Muscle of arm (tissue), 12 donors: ENCODE data around the gene IRF2BP2. TPM values are rescaled to one million over a fixed set of nuclear protein-coding genes. Genes with fewer than 3 reads are reported as not detected.

Experiments used
- DNase-seq: peaks from one replicate; pipeline ENCODE4 v3.0.0-alpha.2; 2013
- polyA plus RNA-seq, 12 donors: library from polyadenylated mRNA; unstranded; fragments of 120-200 nt; gene quantifications; one replicate each; pipeline ENCODE4 v1.2.1, GENCODE V29; 2013; ENCODE audit not compliant: insufficient read length in 12 of 12

IRF2BP2 gene
- polyA plus RNA-seq, 12 donors = 59.4 to 182 (median 70.1) TPM

DNA sequence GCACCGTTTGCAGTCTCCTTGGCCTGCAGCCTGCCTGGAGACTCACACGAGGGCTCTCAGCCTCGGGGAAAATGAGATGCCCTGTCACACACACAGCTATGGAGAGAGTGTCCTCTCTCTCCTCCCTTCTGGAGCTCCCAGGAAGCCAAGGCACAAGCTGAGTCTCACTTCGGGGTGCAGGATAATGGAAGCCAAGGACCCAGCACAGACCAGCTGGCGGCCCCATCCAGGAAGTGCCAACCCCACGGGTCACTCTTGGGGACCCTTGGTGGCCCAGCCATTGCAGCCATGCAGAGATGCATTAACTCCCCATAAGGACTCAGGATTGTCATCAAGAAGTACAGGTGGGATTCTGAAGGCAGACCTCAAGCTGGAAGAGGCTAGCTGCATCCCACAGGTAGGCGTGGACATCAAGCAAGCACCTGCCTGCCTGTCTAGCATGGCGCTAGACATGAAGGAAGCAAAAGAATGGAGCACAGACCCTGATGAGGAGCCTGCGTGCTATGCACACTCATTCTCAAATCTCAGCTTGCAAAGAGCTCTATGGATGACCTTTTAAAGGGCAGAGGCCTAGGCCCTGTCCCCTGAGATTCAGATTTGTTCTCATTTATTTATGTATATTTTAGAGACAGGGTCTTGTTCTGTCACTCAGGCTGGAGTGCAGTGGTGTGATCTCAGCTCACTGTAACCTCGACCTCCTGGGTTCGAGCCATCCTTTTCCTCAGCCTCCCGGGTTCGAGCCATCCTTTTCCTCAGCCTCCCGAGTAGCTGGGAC is 49.9 kb downstream of the IRF2BP2 start:
- DNase-seq = no peak

GRCh38 chr1:234559152-234559901 is 50.7 kb downstream of the IRF2BP2 start:
- no peak for DNase-seq

- DNase-seq = no peak
Measured at GRCh38 chr1:234558330-234558836, 51.6 kb downstream of the IRF2BP2 start.

GRCh38 chr1:234556245-234556943 is 53.6 kb downstream of the IRF2BP2 start:
- DNase-seq = no peak

- DNase-seq = no peak
Measured at GRCh38 chr1:234555390-234556024, 54.5 kb downstream of the IRF2BP2 start.

- no peak for DNase-seq
Measured at GRCh38 chr1:234554698-234555311, 55.2 kb downstream of the IRF2BP2 start.

Other genes starting within 250 kb of the IRF2BP2 start
- 10 to 100 TPM in 11 of 12 donors, not detected in 1; 18.2 to 49.0 (median 27.7) TPM for gene COA6, start 236.7 kb downstream of the IRF2BP2 start, polyA plus RNA-seq
- gene TARBP1, start 131.0 kb downstream of the IRF2BP2 start, polyA plus RNA-seq = 10 to 100 TPM in 11 of 12 donors, not detected in 1; 17.6 to 62.7 (median 36.1) TPM